HPDE6-E6E7 (cell line): Measurements from ENCODE around the gene UBFD1.
"Not testable (repeated sequence)": the region's sequence is repeated elsewhere in the genome, so short reads cannot be mapped to it uniquely, and the experiment has no call there.

Source experiments
- DNase-seq: peaks from one replicate; pipeline ENCODE4 v3.0.0; 2011; ENCODE audit warnings: missing footprints; ENCODE audit errors: extremely low spot score

UBFD1 gene

GRCh38 chr16:23608194-23608593 is 50.7 kb downstream of the UBFD1 start:
- DNase-seq = peak; percentile 36

GRCh38 chr16:23609929-23610328 is 52.4 kb downstream of the UBFD1 start:
- no peak for DNase-seq

- not testable (repeated sequence) for DNase-seq
Observed at GRCh38 chr16:23610905-23611304, 53.4 kb downstream of the UBFD1 start.

GRCh38 chr16:23611936-23612335 is 54.4 kb downstream of the UBFD1 start:
- DNase-seq = no peak

GRCh38 chr16:23615805-23616204 is 58.3 kb downstream of the UBFD1 start:
- DNase-seq = no peak
